Breast epithelium (tissue), 3 donors: ENCODE results near the gene ANXA5.

Source experiments
- CTCF ChIP-seq, 3 donors: fragments of 450-650 bp; IDR thresholded peaks; one replicate each; pipeline ENCODE4 v1.5.1; 2016 to 2017; ENCODE audit warnings: antibody characterized with exemption in 3 of 3, mild to moderate bottlenecking in 3 of 3, moderate library complexity in 3 of 3
- POLR2A ChIP-seq: fragments of 450-650 bp; IDR thresholded peaks from one replicate; pipeline ENCODE4 v1.6.1; 2016; ENCODE audit warnings: antibody characterized with exemption, mild to moderate bottlenecking, moderate library complexity
- POLR2AphosphoS5 ChIP-seq, 3 donors: sonication (generic); formaldehyde crosslinking; IDR thresholded peaks; one replicate each; pipeline ENCODE4 v1.6.1; 2017; ENCODE audit warnings: antibody characterized with exemption in 3 of 3

- no peak for TF ChIP-seq CTCF (IDR thresholded peaks at IDR 0.05)
- no peak for TF ChIP-seq POLR2A
- no peak for TF ChIP-seq POLR2AphosphoS5 (IDR thresholded peaks at IDR 0.05)
Measured at GRCh38 chr4:121721700-121722099, 24.9 kb upstream of the ANXA5 start.
